Mesenchymal stem cell (in vitro differentiated cells and primary cell): ENCODE measurements around the gene ALDH1B1.
"Not testable (repeated sequence)": the region's sequence is repeated elsewhere in the genome, so short reads cannot be mapped to it uniquely, and the experiment has no call there.

Experiments
- DNase-seq: peaks from one replicate; pipeline ENCODE4 v3.0.0-alpha.2; 2013
- H2AFZ ChIP-seq: one replicate; pipeline ENCODE4 v1.6.1; 2013; ENCODE audit warnings: low read depth, mild to moderate bottlenecking, control low read depth, inconsistent platforms, low read length, moderate library complexity
- H2AK5ac ChIP-seq: 2 replicates; pipeline ENCODE4 v1.6.1; 2013; ENCODE audit warnings: low read length, moderate library complexity, mild to moderate bottlenecking, inconsistent platforms; ENCODE audit not compliant: severe bottlenecking
- H2BK120ac ChIP-seq: one replicate; pipeline ENCODE4 v1.6.1; 2013; ENCODE audit warnings: low read depth, mild to moderate bottlenecking, inconsistent platforms, low read length, moderate library complexity
- H2BK12ac ChIP-seq, 2 experiments: one replicate each; pipeline ENCODE4 v1.6.1; 2013; ENCODE audit warnings: inconsistent platforms in 2 of 2, low read length in 2 of 2, mild to moderate bottlenecking in 2 of 2, moderate library complexity in 2 of 2, control low read depth in 1 of 2
- H2BK15ac ChIP-seq: one replicate; pipeline ENCODE4 v1.6.1; 2013; ENCODE audit warnings: mild to moderate bottlenecking, low read depth, inconsistent platforms; ENCODE audit not compliant: poor library complexity, severe bottlenecking
- H2BK5ac ChIP-seq: 2 replicates; pipeline ENCODE4 v1.6.1; 2013; ENCODE audit warnings: low read depth, mild to moderate bottlenecking, low read length, control low read depth, inconsistent platforms; ENCODE audit not compliant: poor library complexity, severe bottlenecking
- H3K14ac ChIP-seq, 2 experiments: one replicate each; pipeline ENCODE4 v1.6.1; 2013; ENCODE audit warnings: inconsistent platforms in 2 of 2, low read length in 2 of 2, control low read depth in 1 of 2, mild to moderate bottlenecking in 1 of 2, moderate library complexity in 1 of 2
- H3K18ac ChIP-seq, 2 experiments: one replicate each; pipeline ENCODE4 v1.6.1; 2013; ENCODE audit warnings: inconsistent platforms in 2 of 2, low read length in 2 of 2, control low read depth in 1 of 2, low read depth in 1 of 2, mild to moderate bottlenecking in 1 of 2
- H3K23ac ChIP-seq, 2 experiments: one replicate each; pipeline ENCODE4 v1.6.1; 2013; ENCODE audit warnings: inconsistent platforms in 2 of 2, low read length in 2 of 2, mild to moderate bottlenecking in 2 of 2, moderate library complexity in 2 of 2, control low read depth in 1 of 2
- H3K27ac ChIP-seq: 2 replicates; pipeline ENCODE4 v1.5.1; 2013; ENCODE audit warnings: mild to moderate bottlenecking, moderate library complexity, low read length, control low read depth, inconsistent platforms; ENCODE audit not compliant: poor library complexity, severe bottlenecking
- H3K27me3 ChIP-seq, 2 experiments: 2 replicates each; pipeline versions ENCODE4 v1.6.1 to v1.7.0; 2013; ENCODE audit warnings: low read length in 2 of 2, mild to moderate bottlenecking in 2 of 2, moderate library complexity in 2 of 2, control low read depth in 1 of 2, inconsistent platforms in 1 of 2; ENCODE audit not compliant: control insufficient read depth in 1 of 2, insufficient read depth in 1 of 2
- H3K36me3 ChIP-seq, 2 experiments: 2 replicates each; pipeline versions ENCODE4 v1.6.1 to v1.7.0; 2013; ENCODE audit warnings: low read length in 2 of 2, control low read depth in 1 of 2, inconsistent platforms in 1 of 2, low read depth in 1 of 2, mild to moderate bottlenecking in 1 of 2; ENCODE audit not compliant: insufficient read depth in 2 of 2, control insufficient read depth in 1 of 2
- H3K4ac ChIP-seq, 2 experiments: one replicate each; pipeline ENCODE4 v1.6.1; 2013; ENCODE audit warnings: inconsistent platforms in 2 of 2, low read length in 2 of 2, mild to moderate bottlenecking in 2 of 2, moderate library complexity in 2 of 2, control low read depth in 1 of 2, low read depth in 1 of 2
- H3K4me1 ChIP-seq: 2 replicates; pipeline ENCODE4 v1.6.1; 2013; ENCODE audit warnings: low read depth, low read length, control low read depth; ENCODE audit not compliant: control insufficient read depth, insufficient read depth
- H3K4me2 ChIP-seq: 2 replicates; pipeline ENCODE4 v1.6.1; 2013; ENCODE audit warnings: low read length, mild to moderate bottlenecking, inconsistent platforms; ENCODE audit not compliant: poor library complexity, severe bottlenecking
- H3K4me3 ChIP-seq, 2 experiments: 2 replicates each; pipeline versions ENCODE4 v1.5.1 to v1.7.0; 2013; ENCODE audit warnings: low read length in 2 of 2, mild to moderate bottlenecking in 2 of 2, control low read depth in 1 of 2, low read depth in 1 of 2; ENCODE audit not compliant: insufficient read depth in 1 of 2
- H3K79me1 ChIP-seq: replicated peaks from 2 replicates; pipeline ENCODE4 v1.6.1; 2013; ENCODE audit warnings: mild to moderate bottlenecking, control low read depth, low read length, inconsistent platforms; ENCODE audit not compliant: poor library complexity, severe bottlenecking
- H3K9ac ChIP-seq: 2 replicates; pipeline ENCODE4 v1.7.0; 2013; ENCODE audit warnings: mild to moderate bottlenecking, low read length, moderate library complexity
- H3K9me3 ChIP-seq: 2 replicates; pipeline ENCODE4 v1.7.0; 2013; ENCODE audit warnings: mild to moderate bottlenecking, low read length; ENCODE audit not compliant: control insufficient read depth
- H4K8ac ChIP-seq: one replicate; pipeline ENCODE4 v1.6.1; 2013; ENCODE audit warnings: inconsistent platforms, mild to moderate bottlenecking, low read length, moderate library complexity
- H4K91ac ChIP-seq: one replicate; pipeline ENCODE4 v1.6.1; 2013; ENCODE audit warnings: mild to moderate bottlenecking, low read length, inconsistent platforms
- WGBS: methylation state at CpG from one replicate; pipeline ENCODE4 v1.1.7; 2013; ENCODE audit warnings: mixed read lengths; 5-methylcytosine and 5-hydroxymethylcytosine counted together

The ALDH1B1 gene

DNA sequence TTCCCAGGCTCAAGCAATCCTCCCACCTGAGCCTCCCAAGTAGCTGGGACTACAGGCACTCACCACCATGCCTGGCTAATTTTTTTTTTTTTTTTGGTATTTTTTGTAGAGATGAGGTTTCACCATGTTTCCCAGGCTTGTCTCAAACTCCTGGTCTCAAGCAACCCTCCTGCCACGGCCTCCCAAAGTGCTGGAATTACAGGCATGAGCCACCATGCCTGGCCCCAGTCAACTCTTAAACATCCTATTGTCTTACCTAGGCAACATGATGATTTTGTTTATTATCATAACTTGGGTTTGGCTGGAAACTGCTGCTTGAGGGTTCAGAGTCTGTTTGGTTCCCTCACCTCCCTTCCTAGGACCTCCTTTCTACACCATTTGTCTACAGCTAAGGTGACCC lies 6.7 kb downstream of the ALDH1B1 start:
- no CpG with 5 or more reads among the region's 1 CpG for WGBS

DNA sequence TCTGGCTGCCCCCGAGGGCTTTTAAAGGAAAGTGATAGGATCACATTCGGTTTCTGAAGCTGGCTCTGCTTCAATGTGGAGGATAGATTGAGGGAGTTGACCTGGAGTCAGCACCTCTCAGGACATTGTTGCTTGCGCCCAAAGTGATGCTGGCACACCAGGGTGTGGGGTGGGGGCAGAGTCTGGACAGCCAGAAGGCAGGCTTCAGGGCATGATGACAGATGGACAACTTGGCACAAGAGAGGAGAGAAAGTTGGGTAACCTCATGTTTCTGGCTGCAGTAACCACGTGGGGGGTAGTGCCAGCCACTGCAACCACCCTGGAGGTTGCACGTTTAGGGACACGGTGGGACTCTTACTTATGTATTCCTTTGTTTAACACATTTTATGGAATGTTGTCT lies 9.5 kb downstream of the ALDH1B1 start:
- 85% methylated on average over 4 of the region's 6 CpGs for WGBS

More for the DNA sequence above, 6.7 kb downstream of the ALDH1B1 start:
- not testable (repeated sequence) for H3K4me2 ChIP-seq, H2BK15ac ChIP-seq, H2AFZ ChIP-seq, DNase-seq, H2BK5ac ChIP-seq, H3K9ac ChIP-seq, H3K18ac ChIP-seq, H2BK120ac ChIP-seq, H2AK5ac ChIP-seq, H3K27ac ChIP-seq, H2BK12ac ChIP-seq, H4K91ac ChIP-seq, H3K14ac ChIP-seq, H3K4me3 ChIP-seq, H4K8ac ChIP-seq, H3K9me3 ChIP-seq, H3K4me1 ChIP-seq, H3K23ac ChIP-seq, H3K4ac ChIP-seq
- Histone ChIP-seq H3K79me1 (peaks cover 30% of the 10 kb centered on the region), H3K36me3 (peaks cover 34% of the 10 kb centered on the region in 2 experiments), H3K27me3 (peaks cover 11 to 31% of the 10 kb centered on the region in 2 experiments)

DNA sequence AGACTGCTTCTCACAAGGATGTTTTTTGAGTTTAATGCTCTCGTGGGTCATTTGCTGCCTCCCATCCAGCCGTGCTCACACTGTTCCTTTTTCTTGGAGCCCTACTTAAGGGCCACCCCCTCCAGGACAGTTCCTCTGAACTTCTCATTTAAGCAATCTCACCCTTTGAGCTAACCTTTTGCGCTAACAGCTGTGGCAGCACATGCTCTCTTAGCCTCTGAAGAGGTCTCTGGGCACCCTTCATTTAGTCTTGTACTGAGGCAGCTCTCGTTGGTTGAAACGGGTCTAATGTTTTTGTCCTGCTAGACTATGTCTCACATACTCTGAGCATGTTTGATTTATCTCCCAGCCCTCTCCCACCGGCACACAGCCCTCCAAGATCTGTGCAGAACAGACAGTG lies 11.8 kb downstream of the ALDH1B1 start:
- Histone ChIP-seq H2BK5ac (no peak overlapping the region), H3K14ac (no peak overlapping the region), H3K9ac (no peak overlapping the region), H2BK120ac (no peak overlapping the region), H3K27me3 (peaks cover 29 to 51% of the 10 kb centered on the region in 2 experiments), H3K36me3 (peaks cover 0 to 3% of the 10 kb centered on the region in 2 experiments), H3K4me2 (no peak overlapping the region), H2BK15ac (no peak overlapping the region), H2AFZ (no peak overlapping the region), H4K91ac (no peak overlapping the region), H3K23ac (no peak overlapping the region), H3K79me1 (peaks cover 2% of the 10 kb centered on the region), H3K9me3 (no peaks in the 10 kb centered on the region), H2BK12ac (no peak overlapping the region), H3K4me1 (peaks cover 8% of the 10 kb centered on the region), H3K18ac (no peak overlapping the region), H3K4ac (no peak overlapping the region), H3K4me3 (no peak overlapping the region), H3K27ac (no peak overlapping the region), H2AK5ac (no peak overlapping the region), H4K8ac (no peak overlapping the region)
- no peak for DNase-seq
- 85% methylated on average over 6 of the region's 6 CpGs for WGBS

More for the DNA sequence above, 9.5 kb downstream of the ALDH1B1 start:
- H3K27me3 ChIP-seq, result peaks cover 29 to 51% of the 10 kb centered on the region in 2 experiments
- no peak overlapping the region for H2BK15ac ChIP-seq
- H3K4me2 ChIP-seq, result no peak overlapping the region
- peaks cover 9% of the 10 kb centered on the region for H3K79me1 ChIP-seq
- H2AK5ac ChIP-seq, result no peak overlapping the region
- no peak overlapping the region for H4K91ac ChIP-seq
- H3K4ac ChIP-seq, result no peak overlapping the region
- peaks cover 8% of the 10 kb centered on the region for H3K4me1 ChIP-seq
- peak overlapping the region in 1 of 2 experiments; percentile 81 for H3K23ac ChIP-seq
- H2BK5ac ChIP-seq, result no peak overlapping the region
- no peak overlapping the region for H2BK120ac ChIP-seq
- no peak overlapping the region for H3K9ac ChIP-seq
- no peak overlapping the region for H3K14ac ChIP-seq
- no peak overlapping the region for H2BK12ac ChIP-seq
- no peak overlapping the region for H2AFZ ChIP-seq
- H3K27ac ChIP-seq, result no peak overlapping the region
- H3K36me3 ChIP-seq, result peaks cover 14 to 15% of the 10 kb centered on the region in 2 experiments
- H3K18ac ChIP-seq, result no peak overlapping the region
- H3K9me3 ChIP-seq, result no peaks in the 10 kb centered on the region
- DNase-seq, result no peak
- H3K4me3 ChIP-seq, result no peak overlapping the region
- H4K8ac ChIP-seq, result no peak overlapping the region

DNA sequence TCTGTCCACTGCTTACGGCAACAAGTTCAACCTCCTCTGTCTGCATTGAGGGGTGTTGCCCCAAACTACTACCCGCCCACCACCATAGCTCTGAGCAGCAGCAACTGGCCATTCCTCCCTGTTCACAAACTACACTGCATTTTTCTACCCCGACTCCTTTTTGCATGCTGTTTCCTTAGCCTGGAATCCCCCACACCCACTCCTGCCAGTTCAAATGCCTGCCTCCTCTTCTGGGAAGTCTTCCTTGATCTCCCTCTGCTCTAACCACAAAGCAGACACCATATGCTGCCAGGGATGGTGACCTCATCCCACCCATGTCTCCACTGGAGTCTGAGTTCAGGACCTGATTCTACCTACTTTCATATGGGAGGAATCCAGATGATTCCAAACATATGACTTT lies 13.3 kb downstream of the ALDH1B1 start:
- H2BK5ac ChIP-seq, result no peak overlapping the region
- H3K14ac ChIP-seq, result no peak overlapping the region
- H2AK5ac ChIP-seq, result no peak overlapping the region
- no peak overlapping the region for H3K18ac ChIP-seq
- no peak overlapping the region for H3K4ac ChIP-seq
- no peak overlapping the region for H3K23ac ChIP-seq
- DNase-seq, result no peak
- H3K27ac ChIP-seq, result no peak overlapping the region
- H3K27me3 ChIP-seq, result peaks cover 29 to 56% of the 10 kb centered on the region in 2 experiments
- H2AFZ ChIP-seq, result no peak overlapping the region
- no peak overlapping the region for H4K8ac ChIP-seq
- no peaks in the 10 kb centered on the region for H3K9me3 ChIP-seq
- no peak overlapping the region for H3K4me3 ChIP-seq
- no peak overlapping the region for H2BK15ac ChIP-seq
- 80% methylated on average over 3 of the region's 3 CpGs for WGBS
- no peak overlapping the region for H2BK120ac ChIP-seq
- H3K4me1 ChIP-seq, result peaks cover 2% of the 10 kb centered on the region
- H3K9ac ChIP-seq, result no peak overlapping the region
- no peak overlapping the region for H2BK12ac ChIP-seq
- H3K36me3 ChIP-seq, result no peaks in the 10 kb centered on the region
- no peak overlapping the region for H4K91ac ChIP-seq
- H3K4me2 ChIP-seq, result no peak overlapping the region
- no peaks in the 10 kb centered on the region for H3K79me1 ChIP-seq
